ENCODE data around the gene DLGAP1.

The DLGAP1 gene

GRCh38 chr18:4284528-4284927, 170.6 kb downstream of the DLGAP1 start:
- DNase-seq: no peak

- no peak for DNase-seq
Measured at GRCh38 chr18:4283746-4284291, 171.3 kb downstream of the DLGAP1 start.

GRCh38 chr18:4282954-4283353, 172.2 kb downstream of the DLGAP1 start:
- DNase-seq: no peak

- DNase-seq: no peak
Measured at GRCh38 chr18:4276953-4277585, 178.0 kb downstream of the DLGAP1 start.

GRCh38 chr18:4271952-4272351, 183.2 kb downstream of the DLGAP1 start:
- DNase-seq: no peak

GRCh38 chr18:4270988-4271387, 184.1 kb downstream of the DLGAP1 start:
- no peak for DNase-seq

- DNase-seq: no peak
Measured at GRCh38 chr18:4270016-4270415, 185.1 kb downstream of the DLGAP1 start.

- no peak for DNase-seq
Measured at GRCh38 chr18:4267641-4268040, 187.5 kb downstream of the DLGAP1 start.

- no peak for DNase-seq
Measured at GRCh38 chr18:4264347-4264791, 190.7 kb downstream of the DLGAP1 start.

- no peak for DNase-seq
Measured at GRCh38 chr18:4260107-4260506, 195.0 kb downstream of the DLGAP1 start.

- no peak for DNase-seq
Measured at GRCh38 chr18:4256766-4257417, 198.2 kb downstream of the DLGAP1 start.

GRCh38 chr18:4254840-4255239, 200.3 kb downstream of the DLGAP1 start:
- DNase-seq: no peak

GRCh38 chr18:4252829-4253228, 202.3 kb downstream of the DLGAP1 start:
- no peak for DNase-seq

- DNase-seq: no peak
Measured at GRCh38 chr18:4251873-4252272, 203.2 kb downstream of the DLGAP1 start.

GRCh38 chr18:4251206-4251605, 203.9 kb downstream of the DLGAP1 start:
- DNase-seq: no peak

GRCh38 chr18:4250141-4250540, 205.0 kb downstream of the DLGAP1 start:
- no peak for DNase-seq

GRCh38 chr18:4248686-4249085, 206.4 kb downstream of the DLGAP1 start:
- no peak for DNase-seq

- no peak for DNase-seq
Measured at GRCh38 chr18:4246374-4246773, 208.7 kb downstream of the DLGAP1 start.

- DNase-seq: no peak
Measured at GRCh38 chr18:4245456-4245855, 209.7 kb downstream of the DLGAP1 start.

- no peak for DNase-seq
Measured at GRCh38 chr18:4242431-4243161, 212.5 kb downstream of the DLGAP1 start.

- DNase-seq: no peak
Measured at GRCh38 chr18:4241090-4241617, 214.0 kb downstream of the DLGAP1 start.

GRCh38 chr18:4238966-4239365, 216.1 kb downstream of the DLGAP1 start:
- DNase-seq: no peak

GRCh38 chr18:4237664-4238041, 217.5 kb downstream of the DLGAP1 start:
- no peak for DNase-seq

All from EL (cell line).